ENCODE measurements around the gene CCDC107. TPM values are rescaled to one million over a fixed set of nuclear protein-coding genes. Genes with fewer than 3 reads are reported as not detected.

The CCDC107 gene
- total RNA-seq, 2 donors from 2014 or later = 10.2 to 24.4 TPM

DNA sequence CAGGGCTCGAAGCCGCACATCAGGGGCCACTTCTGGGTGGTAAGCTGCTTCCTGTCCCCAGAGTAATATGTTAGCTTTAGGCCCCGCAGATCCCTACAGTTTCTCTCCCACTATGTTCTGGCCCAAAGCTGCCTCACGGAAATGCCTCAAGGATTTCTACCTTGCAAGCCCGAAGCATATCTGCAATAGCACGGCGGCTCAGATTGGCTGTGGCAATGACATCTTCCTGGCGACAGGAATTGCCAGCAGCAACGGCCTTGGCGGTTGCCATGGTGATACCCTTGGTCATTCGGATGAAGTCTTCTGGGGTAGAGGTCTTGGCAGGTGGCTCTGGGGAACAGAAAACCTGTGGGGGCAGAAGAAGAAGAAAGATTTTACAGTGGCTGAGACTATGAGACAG is 41.9 kb downstream of the CCDC107 start:
- Mint-ChIP-seq H3K27ac (no peak overlapping the region), H3K9me3 (no peaks in the 10 kb centered on the region), H3K36me3 (peaks cover 8 to 11% of the 10 kb centered on the region in 2 donors)
- no peak for ATAC-seq
- DNase-seq (ENCODE audit: low spot score in 2 of 2) = no peak

DNA sequence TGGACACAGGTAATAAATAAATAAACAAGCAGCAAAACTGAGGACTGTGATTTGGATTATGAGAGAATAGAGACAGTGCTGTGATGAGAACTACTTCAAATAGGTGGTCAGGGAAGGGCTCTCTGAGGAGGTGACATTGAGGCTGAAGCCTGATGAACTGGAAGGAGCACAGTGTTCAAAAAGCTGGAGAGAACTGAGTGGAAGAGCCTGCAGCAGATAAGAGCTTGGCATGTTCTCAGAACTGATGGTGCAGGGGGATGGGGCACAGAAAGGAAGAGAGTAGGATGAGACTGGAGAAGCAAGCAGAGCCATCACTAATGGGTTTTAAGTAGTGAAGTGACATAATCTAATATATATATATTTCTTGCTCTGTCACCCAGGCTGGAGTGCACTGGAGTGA is 42.9 kb downstream of the CCDC107 start:
- peaks cover 8 to 11% of the 10 kb centered on the region in 2 donors for H3K36me3 Mint-ChIP-seq
- no peaks in the 10 kb centered on the region for H3K9me3 Mint-ChIP-seq
- ATAC-seq = no peak

DNA sequence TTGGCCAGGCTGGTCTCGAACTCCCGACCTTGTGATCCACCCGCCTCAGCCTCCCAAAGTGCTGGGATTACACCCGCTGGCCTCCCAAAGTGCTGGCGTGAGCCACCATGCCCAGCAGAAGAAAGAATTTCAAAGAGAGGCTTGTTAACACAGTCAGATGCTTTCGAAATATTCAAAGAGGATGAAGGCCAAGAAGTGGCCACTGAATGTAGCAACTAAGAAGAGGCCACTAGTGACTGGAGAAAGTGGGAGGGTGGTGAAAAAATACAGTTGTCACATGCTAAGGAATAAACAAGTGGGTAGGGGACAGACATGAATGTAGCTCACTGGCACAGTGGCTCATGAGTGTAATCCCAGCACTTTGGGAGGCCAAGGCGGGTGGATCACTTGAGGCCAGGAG is 44.6 kb downstream of the CCDC107 start:
- Mint-ChIP-seq H3K9me3 (no peaks in the 10 kb centered on the region), H3K27ac (no peak overlapping the region), H3K36me3 (peaks cover 15 to 23% of the 10 kb centered on the region in 2 donors)
- ATAC-seq = no peak
- no peak for DNase-seq (ENCODE audit: low spot score in 2 of 2)

More for the DNA sequence above, 42.9 kb downstream of the CCDC107 start:
- no peak for DNase-seq (ENCODE audit: low spot score in 2 of 2)
- H3K27ac Mint-ChIP-seq = no peak overlapping the region

DNA sequence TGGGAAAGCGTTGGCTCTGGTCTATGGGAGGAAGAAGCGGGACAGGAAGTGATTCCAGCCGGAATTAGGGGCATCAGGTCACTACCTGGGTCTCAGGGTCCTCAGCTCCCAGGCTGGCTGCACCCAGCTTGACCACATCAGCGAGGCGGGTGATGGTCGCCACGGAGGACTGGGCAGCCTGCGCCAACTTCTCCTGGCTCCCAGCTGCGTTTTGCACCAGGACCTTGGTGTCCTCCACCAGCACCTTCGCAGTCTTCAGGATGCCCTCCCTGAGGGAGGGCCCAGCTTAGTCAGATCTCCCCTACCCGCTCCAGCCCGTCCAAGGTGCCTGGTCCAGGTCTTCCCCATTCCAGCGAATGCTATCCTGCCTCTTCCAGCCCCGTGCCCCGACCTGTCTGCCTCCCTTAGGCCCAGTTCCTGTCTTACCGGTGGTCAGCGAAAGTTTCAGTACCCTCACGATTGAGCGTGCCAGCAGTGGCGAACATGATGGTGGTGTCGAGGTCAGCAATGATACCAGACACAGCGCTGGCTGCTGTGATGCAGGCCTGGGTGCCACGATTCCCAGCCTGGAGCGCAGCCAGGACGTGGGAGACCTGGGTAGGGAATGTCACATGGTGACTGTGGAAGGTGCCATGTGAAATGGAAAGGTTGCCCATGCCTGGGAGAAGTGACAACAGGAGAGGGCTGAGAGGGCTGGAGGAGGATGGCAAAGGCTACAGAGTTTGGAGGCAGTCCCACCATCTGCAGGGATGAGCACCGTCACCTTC is 46.0 kb downstream of the CCDC107 start:
- no peaks in the 10 kb centered on the region for H3K9me3 Mint-ChIP-seq
- ATAC-seq (no peak), DNase-seq (ENCODE audit: low spot score in 2 of 2) (no peak)
- peaks cover 17 to 26% of the 10 kb centered on the region in 2 donors for H3K36me3 Mint-ChIP-seq
- H3K27ac Mint-ChIP-seq = peak overlapping the region in 1 of 2 donors; percentile 52

DNA sequence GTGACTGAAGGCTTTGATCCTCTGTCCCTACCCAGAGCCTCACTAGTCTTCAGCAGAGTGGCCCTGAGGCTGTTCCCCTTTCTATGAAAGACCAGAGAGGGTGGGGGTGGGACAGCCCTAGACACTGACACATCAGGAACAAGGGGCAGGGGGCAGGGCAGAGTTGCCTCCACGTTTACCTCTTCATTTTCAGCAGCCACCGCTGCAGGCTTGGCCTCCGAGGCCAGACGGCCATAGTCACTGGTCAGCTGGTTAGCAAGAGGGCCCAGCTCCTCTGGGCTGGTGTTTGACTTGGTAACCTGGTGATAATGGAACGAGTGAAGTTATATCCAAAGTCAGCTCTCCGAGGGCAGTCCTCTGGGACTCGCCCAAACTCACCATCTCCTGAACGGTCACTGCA is 47.3 kb downstream of the CCDC107 start:
- DNase-seq (ENCODE audit: low spot score in 2 of 2) = no peak
- no peaks in the 10 kb centered on the region for H3K9me3 Mint-ChIP-seq
- ATAC-seq = no peak
- H3K27ac Mint-ChIP-seq = no peak overlapping the region
- peaks cover 19 to 28% of the 10 kb centered on the region in 2 donors for H3K36me3 Mint-ChIP-seq

DNA sequence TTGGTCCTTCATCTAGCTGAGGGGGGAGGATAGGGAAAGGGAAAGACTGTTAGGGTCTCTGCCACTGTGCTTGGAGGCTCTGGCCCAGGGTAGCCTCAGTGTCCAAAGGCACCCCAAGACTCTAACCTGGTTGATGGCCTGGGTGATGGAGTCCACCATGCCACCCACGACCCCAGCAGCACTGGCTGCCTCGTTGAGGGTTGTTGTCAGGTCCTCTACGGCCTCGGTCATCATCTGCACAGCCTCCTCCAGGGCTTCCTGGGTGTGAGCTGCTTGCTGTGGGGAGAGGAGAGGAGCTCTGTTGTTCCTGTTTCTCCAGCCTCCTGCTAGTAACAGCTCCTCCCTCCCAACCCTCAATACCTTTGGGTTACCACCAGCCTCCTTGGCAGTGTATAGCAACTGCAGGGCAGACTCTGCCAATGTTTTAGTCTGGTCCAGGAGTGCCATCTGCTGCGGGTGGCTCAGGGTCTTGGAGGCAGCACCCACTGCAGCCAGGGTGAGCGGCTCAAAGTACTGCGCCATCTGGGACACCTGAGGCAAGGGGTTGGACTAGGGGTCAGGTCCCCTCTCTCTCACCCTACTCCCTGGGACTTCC is 47.8 kb downstream of the CCDC107 start:
- Mint-ChIP-seq H3K27ac (no peak overlapping the region), H3K9me3 (no peaks in the 10 kb centered on the region), H3K36me3 (peaks cover 24 to 34% of the 10 kb centered on the region in 2 donors)

DNA sequence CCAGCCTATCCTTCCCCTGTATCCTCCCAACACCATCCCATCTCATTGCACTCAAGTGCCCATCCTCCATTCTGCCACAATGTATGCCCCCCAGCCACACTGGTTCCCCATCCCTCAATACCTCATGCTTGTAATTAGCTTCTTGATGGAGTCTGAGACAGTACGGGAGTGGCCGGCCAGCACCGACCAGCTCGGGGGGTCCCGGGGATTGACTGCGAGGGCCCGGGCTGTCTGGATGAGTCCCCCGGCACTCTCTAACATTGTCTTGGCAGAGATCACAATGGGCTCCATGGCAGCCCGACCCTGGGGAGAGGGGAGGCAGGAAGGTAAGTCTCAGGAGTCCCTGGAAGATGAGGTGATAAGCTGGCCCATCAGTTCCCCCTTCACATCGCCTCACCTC is 48.9 kb downstream of the CCDC107 start:
- no peak for DNase-seq (ENCODE audit: low spot score in 2 of 2)
- no peak for ATAC-seq
- H3K9me3 Mint-ChIP-seq = no peaks in the 10 kb centered on the region
- H3K27ac Mint-ChIP-seq = peak overlapping the region; percentile 11 to 23
- peaks cover 34 to 42% of the 10 kb centered on the region in 2 donors for H3K36me3 Mint-ChIP-seq

More for the DNA sequence above, 47.8 kb downstream of the CCDC107 start:
- no peak for DNase-seq (ENCODE audit: low spot score in 2 of 2)
- no peak for ATAC-seq

DNA sequence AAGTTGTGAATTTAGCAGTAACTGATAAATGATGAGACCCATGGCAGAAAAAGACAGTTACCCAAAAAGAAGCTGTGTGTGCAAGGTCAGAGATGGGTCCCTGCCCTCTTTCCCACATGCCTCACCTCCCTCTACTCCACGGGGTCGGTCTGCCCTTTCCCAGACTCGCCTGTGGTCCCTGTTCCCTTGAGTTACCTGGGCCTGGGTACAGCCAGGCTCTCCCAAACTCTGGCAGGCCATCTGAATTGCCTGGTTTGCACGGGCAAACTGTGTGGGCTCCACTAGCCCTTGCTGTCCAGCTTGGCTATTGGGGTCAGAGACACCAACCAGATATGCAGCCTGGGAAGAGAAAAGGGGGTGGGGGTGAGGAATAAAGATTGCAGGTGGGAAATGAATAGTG is 50.1 kb downstream of the CCDC107 start:
- peaks cover 35 to 42% of the 10 kb centered on the region in 2 donors for H3K36me3 Mint-ChIP-seq

DNA sequence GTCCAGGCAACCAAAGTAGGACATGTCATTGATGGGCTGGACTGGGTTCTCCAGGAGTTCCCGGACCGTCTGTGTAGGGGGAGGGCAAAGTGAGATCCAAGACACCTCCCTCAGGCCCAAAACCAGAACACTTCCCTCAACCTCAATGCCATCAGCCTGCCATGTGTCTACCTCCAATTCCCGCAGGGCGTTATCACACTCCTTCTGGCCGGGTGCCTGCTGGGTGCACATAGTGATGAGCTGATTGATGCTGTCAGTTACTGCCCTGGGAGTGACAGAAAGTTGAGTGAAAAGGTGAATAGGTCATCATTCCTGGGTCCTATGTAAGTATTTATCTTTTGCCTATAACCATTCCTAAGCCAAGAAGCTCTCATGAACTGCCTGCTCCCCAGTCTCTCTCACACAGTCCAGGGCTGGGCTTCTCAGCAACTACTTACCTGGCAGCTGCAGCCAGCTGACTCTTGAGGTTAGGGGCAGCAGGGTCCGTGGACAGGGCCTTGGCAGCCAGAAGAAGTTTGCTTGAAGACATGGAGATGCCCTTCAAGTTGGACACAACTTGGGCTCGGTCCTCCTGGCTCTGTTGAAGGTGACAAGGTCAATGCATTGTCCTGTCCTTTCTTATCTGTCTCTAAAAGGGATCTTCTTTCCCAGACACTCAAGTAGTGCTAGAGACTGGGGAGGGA is 52.9 kb downstream of the CCDC107 start:
- peaks cover 39 to 56% of the 10 kb centered on the region in 2 donors for H3K36me3 Mint-ChIP-seq
- H3K9me3 Mint-ChIP-seq = no peaks in the 10 kb centered on the region

More for the DNA sequence above, 50.1 kb downstream of the CCDC107 start:
- no peak for ATAC-seq
- no peaks in the 10 kb centered on the region for H3K9me3 Mint-ChIP-seq
- no peak for DNase-seq (ENCODE audit: low spot score in 2 of 2)
- peak overlapping the region in 1 of 2 donors; percentile 65 for H3K27ac Mint-ChIP-seq

More for the DNA sequence above, 52.9 kb downstream of the CCDC107 start:
- ATAC-seq (no peak), DNase-seq (ENCODE audit: low spot score in 2 of 2) (no peak)
- peak overlapping the region in 1 of 2 donors; percentile 58 for H3K27ac Mint-ChIP-seq

Other genes starting within 250 kb of the CCDC107 start
- gene RUSC2, start 168.2 kb upstream of the CCDC107 start, total RNA-seq = 1 to 10 TPM; 5.1 to 10.0 TPM
- 10 to 100 TPM; 19.4 to 61.3 TPM for gene TESK1, start 53.0 kb upstream of the CCDC107 start, total RNA-seq
- gene CD72, start 39.9 kb upstream of the CCDC107 start, total RNA-seq = 10 to 100 TPM; 11.1 to 16.7 TPM
- 100 to 1,000 TPM in 1 of 2 donors, 10 to 100 TPM in 1; 67.8 to 122 TPM for gene SIT1, start 7.4 kb upstream of the CCDC107 start, total RNA-seq
- 1,000 to 10,000 TPM; 3,566 to 7,483 TPM for gene RMRP, start 273 bp upstream of the CCDC107 start, total RNA-seq
- gene ARHGEF39, start 6.9 kb downstream of the CCDC107 start, total RNA-seq = 10 to 100 TPM; 21.6 to 22.8 TPM
- 1 to 10 TPM in 1 of 2 donors, under 1 TPM in 1; 0.73 to 1.1 TPM for gene CA9, start 15.6 kb downstream of the CCDC107 start, total RNA-seq
- 1 to 10 TPM; 5.2 to 9.3 TPM for gene TPM2, start 31.6 kb downstream of the CCDC107 start, total RNA-seq
- gene TLN1, start 73.9 kb downstream of the CCDC107 start, total RNA-seq = 100 to 1,000 TPM; 234 to 334 TPM
- 10 to 100 TPM; 22.8 to 25.3 TPM for gene CREB3, start 74.4 kb downstream of the CCDC107 start, total RNA-seq
- gene GBA2, start 90.9 kb downstream of the CCDC107 start, total RNA-seq = 10 to 100 TPM; 23.4 to 57.6 TPM
- gene RGP1, start 91.0 kb downstream of the CCDC107 start, total RNA-seq = 10 to 100 TPM; 18.4 to 35.1 TPM
- gene MSMP, start 96.0 kb downstream of the CCDC107 start, total RNA-seq = under 1 TPM in 1 of 2 donors, not detected in 1; 0.46 TPM
- 10 to 100 TPM in 1 of 2 donors, 1 to 10 TPM in 1; 6.8 to 16.2 TPM for gene NPR2, start 133.3 kb downstream of the CCDC107 start, total RNA-seq
- 1 to 10 TPM; 1.0 to 1.3 TPM for gene SPAG8, start 154.0 kb downstream of the CCDC107 start, total RNA-seq
- 10 to 100 TPM; 27.2 to 51.8 TPM for gene HINT2, start 156.8 kb downstream of the CCDC107 start, total RNA-seq
- gene FAM221B, start 170.4 kb downstream of the CCDC107 start, total RNA-seq = not detected
- gene TMEM8B, start 170.9 kb downstream of the CCDC107 start, total RNA-seq = 10 to 100 TPM in 1 of 2 donors, 1 to 10 TPM in 1; 4.0 to 11.2 TPM
- not detected for gene OR13J1, start 212.1 kb downstream of the CCDC107 start, total RNA-seq
- not detected for gene HRCT1, start 247.9 kb downstream of the CCDC107 start, total RNA-seq

Measured in activated naive CD4-positive, alpha-beta T cell treated with anti-CD3 and anti-CD28 coated beads, Interleukin-2, amount 50 U/mL, for 72 hours (primary cell).